HG02571 (cell line): ENCODE data around the gene OR10A2.
A peak's percentile ranks its signal among the peaks of the same experiment; 100 is the strongest.
"Not testable (repeated sequence)": the region's sequence is repeated elsewhere in the genome, so short reads cannot be mapped to it uniquely, and the experiment has no call there.

Experiments
- ATAC-seq: cut with Tn5 transposase; IDR thresholded peaks from one replicate; pipeline ENCODE4 v1.9.1; 2021; ENCODE audit warnings: mild to moderate bottlenecking, moderate library complexity; ENCODE audit not compliant: unreplicated experiment

OR10A2 gene

GRCh38 chr11:6882751-6883150 lies 19.9 kb downstream of the OR10A2 start:
- ATAC-seq = no peak

GRCh38 chr11:6887711-6888110 lies 24.9 kb downstream of the OR10A2 start:
- not testable (repeated sequence) for ATAC-seq

- ATAC-seq = no peak
These were observed 26.0 kb downstream of the OR10A2 start for GRCh38 chr11:6888830-6889229.

GRCh38 chr11:6889835-6890234 lies 27.0 kb downstream of the OR10A2 start:
- ATAC-seq = no peak

GRCh38 chr11:6892400-6892799 lies 29.5 kb downstream of the OR10A2 start, which contains the start of gene OR2D2:
Gene OR2D2 (minus strand): TSS chr11:6892500. CDS start chr11:6892500, 0 bp downstream.
- ATAC-seq = no peak

- ATAC-seq = no peak
These were observed 31.2 kb downstream of the OR10A2 start for GRCh38 chr11:6894097-6894496.

- ATAC-seq = peak; percentile 71
These were observed 32.2 kb downstream of the OR10A2 start for GRCh38 chr11:6895010-6895409.

- ATAC-seq = no peak
These were observed 36.1 kb downstream of the OR10A2 start for GRCh38 chr11:6898911-6899310.

GRCh38 chr11:6900327-6900999 lies 37.6 kb downstream of the OR10A2 start:
- no peak for ATAC-seq

GRCh38 chr11:6904804-6905203 lies 41.9 kb downstream of the OR10A2 start:
- not testable (repeated sequence) for ATAC-seq

- ATAC-seq = no peak
These were observed 48.5 kb downstream of the OR10A2 start for GRCh38 chr11:6911378-6911777.

GRCh38 chr11:6911948-6912347 lies 49.1 kb downstream of the OR10A2 start:
- ATAC-seq = no peak

- ATAC-seq = no peak
These were observed 56.8 kb downstream of the OR10A2 start for GRCh38 chr11:6919698-6920097.

GRCh38 chr11:6920702-6921101 lies 57.8 kb downstream of the OR10A2 start, which contains the start of gene OR2D3:
Gene OR2D3 (plus strand): TSS chr11:6921002. CDS start chr11:6921002, 0 bp downstream.
- no peak for ATAC-seq
